ENCODE measurements around the gene SHF.

GRCh38 chr15:45179221-45179985, 8.4 kb downstream of the SHF start:
- TF ChIP-seq, protein P1, sequence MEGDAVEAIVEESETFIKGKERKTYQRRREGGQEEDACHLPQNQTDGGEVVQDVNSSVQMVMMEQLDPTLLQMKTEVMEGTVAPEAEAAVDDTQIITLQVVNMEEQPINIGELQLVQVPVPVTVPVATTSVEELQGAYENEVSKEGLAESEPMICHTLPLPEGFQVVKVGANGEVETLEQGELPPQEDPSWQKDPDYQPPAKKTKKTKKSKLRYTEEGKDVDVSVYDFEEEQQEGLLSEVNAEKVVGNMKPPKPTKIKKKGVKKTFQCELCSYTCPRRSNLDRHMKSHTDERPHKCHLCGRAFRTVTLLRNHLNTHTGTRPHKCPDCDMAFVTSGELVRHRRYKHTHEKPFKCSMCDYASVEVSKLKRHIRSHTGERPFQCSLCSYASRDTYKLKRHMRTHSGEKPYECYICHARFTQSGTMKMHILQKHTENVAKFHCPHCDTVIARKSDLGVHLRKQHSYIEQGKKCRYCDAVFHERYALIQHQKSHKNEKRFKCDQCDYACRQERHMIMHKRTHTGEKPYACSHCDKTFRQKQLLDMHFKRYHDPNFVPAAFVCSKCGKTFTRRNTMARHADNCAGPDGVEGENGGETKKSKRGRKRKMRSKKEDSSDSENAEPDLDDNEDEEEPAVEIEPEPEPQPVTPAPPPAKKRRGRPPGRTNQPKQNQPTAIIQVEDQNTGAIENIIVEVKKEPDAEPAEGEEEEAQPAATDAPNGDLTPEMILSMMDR (IDR thresholded peaks at IDR 0.05) = no peak
- TF ChIP-seq POLR2A (IDR thresholded peaks at IDR 0.05) = no peak
